Gastrocnemius medialis (tissue), 4 donors: ENCODE results near the gene SMIM1.

Experiments
- CTCF ChIP-seq, 5 experiments: fragments of 450-650 bp in 3 of 5; fragments of 200-600 bp in 2 of 5; sonication (generic) in 2 of 5; IDR thresholded peaks in 4 of 5; conservative IDR thresholded peaks in 1 of 5; 1 replicate in 4 of 5; 2 replicates in 1 of 5; pipeline ENCODE4 v1.5.1; 2016 to 2019; ENCODE audit warnings: antibody characterized with exemption in 5 of 5, mild to moderate bottlenecking in 3 of 5, moderate library complexity in 3 of 5
- POLR2A ChIP-seq, 2 donors: fragments of 450-650 bp; IDR thresholded peaks; one replicate each; pipeline ENCODE4 v1.6.1; 2017; ENCODE audit warnings: antibody characterized with exemption in 2 of 2, mild to moderate bottlenecking in 2 of 2, moderate library complexity in 2 of 2

- TF ChIP-seq POLR2A (IDR thresholded peaks at IDR 0.05), result no peak
- TF ChIP-seq CTCF (IDR thresholded peaks at IDR 0.05 in 4 of 5, conservative IDR thresholded peaks at IDR 0.05 in 1 of 5), result no peak
These were observed 11.3 kb downstream of the SMIM1 start for GRCh38 chr1:3783651-3784474.
